H1 (cell line): ENCODE measurements around the gene SLC35G2. TPM values are rescaled to one million over a fixed set of nuclear protein-coding genes. Genes with fewer than 3 reads are reported as not detected.

Source experiments
- CTCF ChIA-PET: fragments of 300-600 bp; sonication (Branson Sonifier 250); formaldehyde crosslinking; loops from one replicate; lab custom pipeline; 2021; ENCODE audit not compliant: partially characterized antibody; lab: Charles Lee
- POLR2A ChIA-PET: fragments of 300-600 bp; sonication (Branson Sonifier 250); formaldehyde crosslinking; loops from one replicate; lab custom pipeline; 2021; ENCODE audit warnings: inconsistent platforms; ENCODE audit not compliant: partially characterized antibody; lab: Charles Lee
- DNase-seq, 2 experiments: peaks; one replicate each; pipeline versions ENCODE4 v3.0.0 to v3.0.0-alpha.2; 2010 to 2022; ENCODE audit warnings: low spot score in 2 of 2, low read depth in 1 of 2, mixed read lengths in 1 of 2
- FAIRE-seq: peaks from 2 replicates; lab custom pipeline; 2011; peaks lifted over from hg19 to GRCh38; lab: Jason Lieb, UNC
- H2AFZ ChIP-seq: 2 replicates; pipeline ENCODE4 v1.8.1; 2012; ENCODE audit warnings: low read length, inconsistent platforms
- H2AK5ac ChIP-seq: 2 replicates; pipeline ENCODE4 v1.6.1; 2013; ENCODE audit warnings: low read depth, low read length
- H2BK120ac ChIP-seq: replicated peaks from 2 replicates; pipeline ENCODE3; 2013; ENCODE audit warnings: low read depth, low read length, inconsistent platforms
- H2BK12ac ChIP-seq: 2 replicates; pipeline ENCODE4 v1.6.1; 2013; ENCODE audit warnings: low read depth, low read length
- H2BK15ac ChIP-seq: 2 replicates; pipeline ENCODE4 v1.6.1; 2013; ENCODE audit warnings: low read length
- H2BK20ac ChIP-seq: 2 replicates; pipeline ENCODE4 v1.6.1; 2013; ENCODE audit warnings: low read length
- H2BK5ac ChIP-seq: 2 replicates; pipeline ENCODE4 v1.6.1; 2013; ENCODE audit warnings: low read depth, low read length
- H3K14ac ChIP-seq: 2 replicates; pipeline ENCODE4 v1.6.1; 2013; ENCODE audit warnings: inconsistent platforms; ENCODE audit not compliant: insufficient read length
- H3K18ac ChIP-seq: 2 replicates; pipeline ENCODE4 v1.6.1; 2013; ENCODE audit warnings: low read length; ENCODE audit errors: extremely low read depth
- H3K23ac ChIP-seq: 2 replicates; pipeline ENCODE4 v1.6.1; 2013; ENCODE audit warnings: inconsistent platforms; ENCODE audit not compliant: insufficient read length
- H3K23me2 ChIP-seq: 2 replicates; pipeline ENCODE4 v1.6.1; 2013; ENCODE audit warnings: low read depth, low read length
- H3K27ac ChIP-seq: 2 replicates; pipeline ENCODE4 v1.6.1; 2011; ENCODE audit warnings: low read depth, low read length, inconsistent platforms
- H3K27me3 ChIP-seq, 4 experiments: replicated peaks in 1 of 4; 1 replicate in 1 of 4; 2 replicates in 3 of 4; pipeline versions ENCODE4 v1.6.1 to v1.8.1; 2011 to 2013; ENCODE audit warnings: low read length in 3 of 4, mild to moderate bottlenecking in 3 of 4, inconsistent platforms in 2 of 4, mixed read lengths in 2 of 4, moderate library complexity in 1 of 4; ENCODE audit not compliant: control insufficient read depth in 3 of 4, insufficient read depth in 3 of 4; ENCODE audit errors: extremely low read depth in 1 of 4
- H3K36me3 ChIP-seq, 4 experiments: 2 replicates each; pipeline versions ENCODE4 v1.6.1 to v1.8.1; 2011 to 2013; ENCODE audit warnings: mild to moderate bottlenecking in 4 of 4, low read length in 3 of 4, moderate library complexity in 2 of 4, control low read depth in 1 of 4, inconsistent platforms in 1 of 4; ENCODE audit not compliant: insufficient read depth in 4 of 4, control insufficient read depth in 2 of 4
- H3K4ac ChIP-seq: replicated peaks from 2 replicates; pipeline ENCODE3; 2013; ENCODE audit warnings: low read length, low read depth, mixed read lengths, inconsistent platforms; ENCODE audit not compliant: insufficient read length
- H3K4me1 ChIP-seq, 4 experiments: replicated peaks in 1 of 4; 1 replicate in 1 of 4; 2 replicates in 3 of 4; pipeline versions ENCODE4 v1.6.1 to v1.8.1; 2011 to 2013; ENCODE audit warnings: low read length in 3 of 4, inconsistent platforms in 2 of 4, mixed read lengths in 1 of 4; ENCODE audit not compliant: insufficient read depth in 4 of 4, control insufficient read depth in 3 of 4
- H3K4me2 ChIP-seq, 2 experiments: 2 replicates each; pipeline versions ENCODE4 v1.6.1 to v1.8.1; 2011 to 2013; ENCODE audit warnings: low read depth in 2 of 2, low read length in 2 of 2, control low read depth in 1 of 2, inconsistent platforms in 1 of 2, mild to moderate bottlenecking in 1 of 2; ENCODE audit not compliant: insufficient read depth in 1 of 2
- H3K4me3 ChIP-seq, 4 experiments: fragments of 200-600, 300-600 bp in 1 of 4; sonication (generic), shearing (Covaris generic), sonication (Bioruptor Twin) in 1 of 4; 2 replicates each; pipeline versions ENCODE4 v1.5.1 to v1.8.1; 2011 to 2016; ENCODE audit warnings: low read length in 4 of 4, low read depth in 3 of 4, control low read depth in 2 of 4, inconsistent platforms in 2 of 4, mild to moderate bottlenecking in 2 of 4, mixed read lengths in 1 of 4, moderate library complexity in 1 of 4; ENCODE audit not compliant: insufficient read depth in 2 of 4; ENCODE audit errors: extremely low read depth in 1 of 4
- H3K56ac ChIP-seq: replicated peaks from 2 replicates; pipeline ENCODE3; 2013; ENCODE audit warnings: low read depth, mild to moderate bottlenecking, mixed read lengths, low read length, inconsistent platforms; ENCODE audit not compliant: insufficient read length
- H3K79me1 ChIP-seq: 2 replicates; pipeline ENCODE4 v1.6.1; 2013; ENCODE audit warnings: low read depth, low read length, control low read depth
- H3K79me2 ChIP-seq, 2 experiments: 2 replicates each; pipeline versions ENCODE4 v1.6.1 to v1.8.1; 2012 to 2013; ENCODE audit warnings: low read length in 2 of 2, mild to moderate bottlenecking in 2 of 2, inconsistent platforms in 1 of 2; ENCODE audit not compliant: insufficient read depth in 2 of 2, control insufficient read depth in 1 of 2
- H3K9ac ChIP-seq, 4 experiments: replicated peaks in 1 of 4; 1 replicate in 1 of 4; 2 replicates in 3 of 4; pipeline versions ENCODE4 v1.6.1 to v1.8.1; 2011 to 2013; ENCODE audit warnings: low read depth in 3 of 4, low read length in 3 of 4, control low read depth in 2 of 4, mild to moderate bottlenecking in 2 of 4, moderate library complexity in 2 of 4, inconsistent platforms in 1 of 4; ENCODE audit errors: extremely low read depth in 1 of 4
- H3K9me3 ChIP-seq, 2 experiments: 2 replicates each; pipeline versions ENCODE4 v1.6.1 to v1.8.1; 2012 to 2013; ENCODE audit warnings: mild to moderate bottlenecking in 2 of 2, moderate library complexity in 2 of 2, control low read depth in 1 of 2, inconsistent platforms in 1 of 2, low read depth in 1 of 2, low read length in 1 of 2, mixed read lengths in 1 of 2; ENCODE audit not compliant: insufficient read depth in 2 of 2
- H4K20me1 ChIP-seq, 2 experiments: replicated peaks in 1 of 2; 2 replicates each; pipeline versions ENCODE3 to v1.8.1; 2011 to 2013; ENCODE audit warnings: inconsistent platforms in 2 of 2, low read length in 2 of 2, mild to moderate bottlenecking in 1 of 2; ENCODE audit not compliant: insufficient read depth in 2 of 2, control insufficient read depth in 1 of 2
- H4K5ac ChIP-seq: 2 replicates; pipeline ENCODE4 v1.6.1; 2013; ENCODE audit warnings: low read length, low read depth, mixed read lengths, inconsistent platforms; ENCODE audit not compliant: insufficient read length
- H4K8ac ChIP-seq: 2 replicates; pipeline ENCODE4 v1.8.0; 2013; ENCODE audit warnings: mild to moderate bottlenecking, moderate library complexity, low read length, inconsistent platforms; ENCODE audit not compliant: insufficient read depth; ENCODE audit errors: extremely low read depth
- H4K91ac ChIP-seq: replicated peaks from 2 replicates; pipeline ENCODE3; 2013; ENCODE audit warnings: low read length, mixed read lengths, inconsistent platforms; ENCODE audit not compliant: insufficient read length
- ASH2L ChIP-seq: fragments of 200-600, 300-600 bp; sonication (generic); IDR thresholded peaks from one replicate; pipeline ENCODE4 v1.7.1; 2017; ENCODE audit warnings: low read length
- BACH1 ChIP-seq: IDR thresholded peaks from 2 replicates; pipeline ENCODE4 v1.6.1; 2012; ENCODE audit warnings: low read length, improper control_type of control experiment
- EP300 ChIP-seq, 2 experiments: IDR thresholded peaks; 1 replicate in 1 of 2; 2 replicates in 1 of 2; pipeline ENCODE4 v1.6.1; 2011 to 2012; ENCODE audit warnings: low read depth in 2 of 2, low read length in 2 of 2, mild to moderate bottlenecking in 2 of 2, borderline replicate concordance in 1 of 2, inconsistent platforms in 1 of 2, moderate library complexity in 1 of 2
- HDAC6 ChIP-seq: IDR thresholded peaks from one replicate; pipeline ENCODE4 v1.7.1; 2012; ENCODE audit warnings: low read depth, mild to moderate bottlenecking, inconsistent platforms, low read length, moderate library complexity
- MAFK ChIP-seq: IDR thresholded peaks from 2 replicates; pipeline ENCODE4 v1.6.1; 2012; ENCODE audit warnings: low read depth, mild to moderate bottlenecking, improper control_type of control experiment, low read length
- RBBP5 ChIP-seq: IDR thresholded peaks from 2 replicates; pipeline ENCODE4 v1.7.1; 2012; ENCODE audit warnings: low read depth, mild to moderate bottlenecking, inconsistent platforms, low read length, moderate library complexity, borderline replicate concordance
- RNF2 ChIP-seq: fragments of 200-900, 300-1000 bp; sonication (generic); IDR thresholded peaks from 2 replicates; pipeline ENCODE4 v1.7.1; 2016; ENCODE audit warnings: borderline replicate concordance, low read depth, mild to moderate bottlenecking, antibody characterized with exemption, low read length; ENCODE audit not compliant: poor library complexity, severe bottlenecking; ENCODE audit errors: missing control alignments
- SAP30 ChIP-seq: fragments of 300-600 bp; sonication (generic); IDR thresholded peaks from 2 replicates; pipeline ENCODE4 v1.7.1; 2012; ENCODE audit warnings: low read length, moderate library complexity, mild to moderate bottlenecking, inconsistent platforms; ENCODE audit not compliant: insufficient read depth, insufficient replicate concordance
- SIN3A ChIP-seq, 2 experiments: IDR thresholded peaks in 1 of 2; conservative IDR thresholded peaks in 1 of 2; 2 replicates each; pipeline ENCODE4 v1.6.1; 2011 to 2012; ENCODE audit warnings: low read length in 2 of 2, improper control_type of control experiment in 1 of 2, low read depth in 1 of 2, mild to moderate bottlenecking in 1 of 2
- SP4 ChIP-seq: IDR thresholded peaks from 2 replicates; pipeline ENCODE4 v1.6.1; 2012; ENCODE audit warnings: low read length, inconsistent platforms
- TAF7 ChIP-seq: optimal IDR thresholded peaks from 2 replicates; pipeline ENCODE3; 2011; ENCODE audit warnings: low read depth, mild to moderate bottlenecking, inconsistent platforms, low read length, moderate library complexity, borderline replicate concordance
- TBP ChIP-seq: IDR thresholded peaks from 2 replicates; pipeline ENCODE4 v1.6.1; 2011; ENCODE audit warnings: low read depth, low read length, improper control_type of control experiment
- TEAD4 ChIP-seq: IDR thresholded peaks from 2 replicates; pipeline ENCODE4 v1.6.1; 2012; ENCODE audit warnings: low read depth, low read length, inconsistent platforms, mixed read lengths
- polyA plus RNA-seq, 7 experiments: library from polyadenylated mRNA; depleted of rRNA in 3 of 7; stranded (reverse) in 5 of 7; unstranded in 2 of 7; fragments of >200 nt in 5 of 7; fragments of 200-250 nt in 2 of 7; gene quantifications; 1 replicate in 5 of 7; 2 replicates in 1 of 7; 4 replicates in 1 of 7; pipeline versions ENCODE4 v1.2.1 to v1.2.3, GENCODE V29; 2011 to 2013; ENCODE audit warnings: missing spikeins in 2 of 7, mixed read lengths in 2 of 7
- total RNA-seq: library from RNA; stranded (reverse); fragmentation: NEBNext Ultra II Directional; extraction: Animal tissue kit (Norgen Biotek cat#: 25700); gene quantifications from 2 replicates; pipeline ENCODE4 v1.2.1, GENCODE V29; 2021

The SLC35G2 gene
- total and polyA plus RNA-seq, 2 of the 8 experiments (the other 6 are each of a cell fraction or from before 2014, with no cell fraction given), result 5.2 to 6.4 TPM

- H2AFZ ChIP-seq, result no peak overlapping the region
- H3K79me1 ChIP-seq, result peaks cover 4% of the 10 kb centered on the region; the same call in 1 of the 2 replicates
- H3K18ac ChIP-seq, result no peak overlapping the region
- H2BK120ac ChIP-seq, result no peak overlapping the region
- DNase-seq (no peak), FAIRE-seq (no peak)
- no peak overlapping the region for H2BK15ac ChIP-seq
- no peak overlapping the region for H3K14ac ChIP-seq
- H3K4ac ChIP-seq, result no peak overlapping the region
- no peak overlapping the region for H3K4me2 ChIP-seq
- CTCF ChIA-PET, result no interaction called here
- H3K23me2 ChIP-seq, result no peaks in the 10 kb centered on the region
- H4K5ac ChIP-seq, result no peak overlapping the region
- H2BK5ac ChIP-seq, result no peak overlapping the region
- H3K36me3 ChIP-seq, result peaks cover 0 to 7% (median 0%) of the 10 kb centered on the region in 4 experiments; a peak in 2 of 8 replicates
- no peak overlapping the region for H3K56ac ChIP-seq
- H3K4me3 ChIP-seq, result no peak overlapping the region
- H2BK12ac ChIP-seq, result no peak overlapping the region
- no peaks in the 10 kb centered on the region; a peak in 1 of 7 replicates for H3K27me3 ChIP-seq
- no peaks in the 10 kb centered on the region for H3K9me3 ChIP-seq
- POLR2A ChIA-PET, result interaction anchor here (1.0 to 2.2 kb wide), 2 partner anchors 25 to 84 kb away, joined by 3 to 5 read pairs; partner anchors contain the start of genes NCK1 and STAG1
- H2AK5ac ChIP-seq, result no peak overlapping the region
- H3K27ac ChIP-seq, result no peak overlapping the region
- H3K79me2 ChIP-seq, result peaks cover 0 to 16% of the 10 kb centered on the region in 2 experiments; a peak in 2 of 4 replicates
- H3K9ac ChIP-seq, result no peak overlapping the region
- no peak overlapping the region for H4K8ac ChIP-seq
- no peak overlapping the region for H3K23ac ChIP-seq
- H4K20me1 ChIP-seq, result peaks cover 0 to 4% of the 10 kb centered on the region in 2 experiments
- H4K91ac ChIP-seq, result no peak overlapping the region
- 0 out of 7 replicates have a peak, but pooled peaks cover 0 to 3% (median 0%) of the 10 kb centered on the region in 4 experiments for H3K4me1 ChIP-seq
- TF ChIP-seq SP4 (no peak), RNF2 (no peak), ASH2L (no peak), BACH1 (no peak), SIN3A (conservative IDR thresholded peaks at IDR 0.05 in 1 of 2, IDR thresholded peaks at IDR 0.05 in 1 of 2; ENCODE audit: low read depth in 1 of 2, low read length in 2 of 2) (no peak), TAF7 (no peak), TEAD4 (no peak), EP300 (IDR thresholded peaks at IDR 0.05; ENCODE audit: borderline replicate concordance in 1 of 2, low read depth in 2 of 2, low read length in 2 of 2) (no peak), HDAC6 (no peak), SAP30 (no peak), MAFK (no peak), RBBP5 (no peak), TBP (no peak)
- H2BK20ac ChIP-seq, result no peak overlapping the region
Measured at GRCh38 chr3:136836511-136837156, 17.7 kb downstream of the SLC35G2 start.
